OCI-LY7 (cell line): ENCODE results near the gene PPP1R37. TPM values are rescaled to one million over a fixed set of nuclear protein-coding genes. Genes with fewer than 3 reads are reported as not detected.

Source experiments
- BruUV-seq: library from RNA; stranded (reverse); fragments of 400-500 nt; replicated peaks from 2 replicates; lab custom pipeline; 2021; lab: Mats Ljungman, UMichigan
- CTCF ChIA-PET: fragments of 300-600 bp; sonication (Branson Sonifier 250); formaldehyde crosslinking; loops from one replicate; lab custom pipeline; 2022; ENCODE audit warnings: antibody characterized with exemption; ENCODE audit not compliant: unreplicated experiment; lab: Charles Lee
- POLR2A ChIA-PET: fragments of 300-600 bp; sonication (Branson Sonifier 250); formaldehyde crosslinking; loops from one replicate; lab custom pipeline; 2022; ENCODE audit warnings: antibody characterized with exemption; lab: Charles Lee
- DNase-seq: peaks from one replicate; pipeline ENCODE4 v3.0.0-alpha.2; 2015; ENCODE audit warnings: low spot score
- H2AFZ ChIP-seq: fragments of 200-600 bp; sonication (generic), shearing (Covaris generic); 2 replicates; pipeline ENCODE4 v1.6.1; 2014; ENCODE audit warnings: mild to moderate bottlenecking, antibody characterized with exemption, low read length, moderate library complexity
- H3K27ac ChIP-seq: fragments of 200-600 bp; sonication (generic); 2 replicates; pipeline ENCODE4 v1.5.1; 2014; ENCODE audit warnings: mixed run types, low read depth, mild to moderate bottlenecking, moderate library complexity, low read length, inconsistent platforms; ENCODE audit not compliant: poor library complexity, severe bottlenecking
- H3K36me3 ChIP-seq: fragments of 200-600 bp; sonication (generic); 2 replicates; pipeline ENCODE4 v1.6.1; 2014; ENCODE audit warnings: mild to moderate bottlenecking, antibody characterized with exemption, low read length, moderate library complexity, mixed read lengths; ENCODE audit not compliant: insufficient read depth
- H3K4me1 ChIP-seq: fragments of 200-600 bp; sonication (generic); 2 replicates; pipeline ENCODE4 v1.5.1; 2014; ENCODE audit warnings: mild to moderate bottlenecking, low read length; ENCODE audit not compliant: insufficient read depth, poor library complexity, severe bottlenecking
- H3K4me2 ChIP-seq: fragments of 200-600 bp; sonication (generic); 2 replicates; pipeline ENCODE4 v1.6.1; 2014; ENCODE audit warnings: mild to moderate bottlenecking, low read length
- H3K4me3 ChIP-seq: fragments of 200-600 bp; sonication (generic); 2 replicates; pipeline ENCODE4 v1.5.1; 2014; ENCODE audit warnings: mild to moderate bottlenecking, low read depth, low read length; ENCODE audit not compliant: poor library complexity, severe bottlenecking
- H3K79me2 ChIP-seq: fragments of 200-600 bp; sonication (generic); 2 replicates; pipeline ENCODE4 v1.6.1; 2016; ENCODE audit warnings: low read depth, mild to moderate bottlenecking, low read length, moderate library complexity, mixed read lengths; ENCODE audit not compliant: insufficient read depth
- H3K9me2 ChIP-seq: fragments of 200-600 bp; sonication (generic); 2 replicates; pipeline ENCODE4 v1.6.1; 2016; ENCODE audit warnings: mild to moderate bottlenecking, low read length, mixed read lengths; ENCODE audit not compliant: insufficient read depth
- H3K9me3 ChIP-seq: fragments of 200-600 bp; sonication (generic); 2 replicates; pipeline ENCODE4 v1.6.1; 2014; ENCODE audit warnings: mild to moderate bottlenecking, mixed run types, low read length, mixed read lengths
- H4K20me1 ChIP-seq: fragments of 200-600 bp; sonication (generic); 2 replicates; pipeline ENCODE4 v1.6.1; 2014; ENCODE audit warnings: mild to moderate bottlenecking, antibody characterized with exemption, low read length, moderate library complexity, mixed read lengths; ENCODE audit not compliant: insufficient read depth
- EZH2phosphoT487 ChIP-seq: fragments of 200-600 bp; sonication (generic); IDR thresholded peaks from 2 replicates; pipeline ENCODE4 v1.6.1; 2018; ENCODE audit warnings: low read depth, borderline replicate concordance, mild to moderate bottlenecking, mixed run types, antibody characterized with exemption, low read length, moderate library complexity, mixed read lengths
- intact Hi-C: fragments of 100-400 bp; cut with micrococcal nuclease; formaldehyde crosslinking; loops from one replicate; pipeline ENCODE4 v1.10.0; 2022; ENCODE audit not compliant: unreplicated experiment
- total RNA-seq, 2 experiments: library from RNA; depleted of rRNA in 1 of 2; stranded (reverse); fragments of >200 nt in 1 of 2; shearing (Covaris generic) in 1 of 2; gene quantifications; 2 replicates each; pipeline ENCODE4 v1.2.3, GENCODE V29; 2014 to 2022
- TF ChIP-seq, protein P1 (sequence below): fragments of 200-600 bp; sonication (generic); conservative IDR thresholded peaks from 2 replicates; pipeline ENCODE4 v1.5.1; 2014; ENCODE audit warnings: mild to moderate bottlenecking, antibody characterized with exemption, low read length, moderate library complexity, mixed read lengths

The PPP1R37 gene
- total RNA-seq, 2 experiments from 2014 or later, result 24.7 to 48.6 TPM

DNA sequence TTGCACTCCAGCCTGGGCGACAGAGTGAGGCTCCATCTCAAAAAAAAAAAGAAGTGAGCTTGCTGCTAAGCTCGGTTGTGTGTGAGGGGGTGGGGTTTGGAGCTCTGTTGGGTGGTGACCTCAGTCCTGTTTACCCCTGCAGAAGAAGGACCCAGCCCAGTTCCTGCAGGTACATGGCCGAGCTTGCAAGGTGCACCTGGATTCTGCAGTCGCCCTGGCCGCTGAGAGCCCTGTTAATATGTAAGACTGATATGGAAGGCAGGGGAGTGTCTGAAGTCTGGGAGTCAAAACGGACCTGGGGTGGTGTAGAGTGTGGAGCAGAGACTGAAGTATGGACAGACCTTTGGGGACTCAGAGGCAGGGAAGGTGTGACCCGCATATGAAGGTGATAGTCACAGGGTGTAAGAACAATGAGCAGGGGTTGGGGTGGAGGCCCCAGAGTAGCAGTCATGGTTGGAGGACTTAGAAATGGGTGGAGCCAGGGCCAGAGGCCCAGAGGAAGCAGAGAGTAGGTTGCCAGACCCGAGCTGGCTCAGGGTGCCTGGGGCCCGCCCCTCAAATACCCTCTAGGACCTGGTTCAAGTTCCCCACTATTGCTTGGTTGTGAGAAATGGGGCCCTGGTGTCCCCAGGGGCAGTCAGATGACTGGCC, 40.9 kb upstream of the PPP1R37 start:
- BruUV-seq, result no TSS peak
- POLR2A ChIA-PET, result interaction anchor here (0.6 to 1.3 kb wide), 8 partner anchors 9 to 126 kb away, joined by 3 to 9 read pairs (median 3); partner anchors contain the start of gene CLASRP
- peak overlapping the region; percentile 73 for H3K27ac ChIP-seq

DNA sequence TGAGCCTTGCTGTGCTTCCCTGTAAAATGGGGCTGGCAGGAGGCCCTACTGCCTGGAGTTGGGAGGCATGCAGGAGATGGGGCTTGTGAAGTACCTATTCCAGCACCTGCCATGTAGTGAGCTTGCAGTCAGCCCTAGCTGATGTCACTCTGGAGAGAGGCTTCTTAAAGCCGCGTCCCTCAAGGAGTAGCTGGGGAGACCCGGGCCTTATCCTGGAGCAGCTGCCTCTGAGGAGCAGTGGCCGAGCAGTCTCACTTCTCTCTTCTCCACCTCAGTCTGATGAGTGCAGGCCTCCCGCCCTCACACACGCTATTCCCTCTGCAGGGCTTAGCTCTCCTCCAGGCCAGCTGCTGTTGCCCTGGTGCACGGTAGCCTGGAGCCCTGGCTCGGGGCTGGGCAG, 36.1 kb upstream of the PPP1R37 start:
- Histone ChIP-seq H3K4me3 (no peak overlapping the region), H3K4me2 (no peak overlapping the region), H4K20me1 (0 out of 2 replicates have a peak, but pooled peaks cover 4% of the 10 kb centered on the region), H3K9me2 (no peaks in the 10 kb centered on the region), H3K9me3 (no peaks in the 10 kb centered on the region), H3K36me3 (peaks cover 97% of the 10 kb centered on the region), H3K79me2 (peaks cover 18% of the 10 kb centered on the region), H3K27ac (peak overlapping the region; percentile 43), H3K4me1 (peaks cover 40% of the 10 kb centered on the region), H2AFZ (no peak overlapping the region)
- TF ChIP-seq EZH2phosphoT487, result no peak
- TF ChIP-seq, protein P1, sequence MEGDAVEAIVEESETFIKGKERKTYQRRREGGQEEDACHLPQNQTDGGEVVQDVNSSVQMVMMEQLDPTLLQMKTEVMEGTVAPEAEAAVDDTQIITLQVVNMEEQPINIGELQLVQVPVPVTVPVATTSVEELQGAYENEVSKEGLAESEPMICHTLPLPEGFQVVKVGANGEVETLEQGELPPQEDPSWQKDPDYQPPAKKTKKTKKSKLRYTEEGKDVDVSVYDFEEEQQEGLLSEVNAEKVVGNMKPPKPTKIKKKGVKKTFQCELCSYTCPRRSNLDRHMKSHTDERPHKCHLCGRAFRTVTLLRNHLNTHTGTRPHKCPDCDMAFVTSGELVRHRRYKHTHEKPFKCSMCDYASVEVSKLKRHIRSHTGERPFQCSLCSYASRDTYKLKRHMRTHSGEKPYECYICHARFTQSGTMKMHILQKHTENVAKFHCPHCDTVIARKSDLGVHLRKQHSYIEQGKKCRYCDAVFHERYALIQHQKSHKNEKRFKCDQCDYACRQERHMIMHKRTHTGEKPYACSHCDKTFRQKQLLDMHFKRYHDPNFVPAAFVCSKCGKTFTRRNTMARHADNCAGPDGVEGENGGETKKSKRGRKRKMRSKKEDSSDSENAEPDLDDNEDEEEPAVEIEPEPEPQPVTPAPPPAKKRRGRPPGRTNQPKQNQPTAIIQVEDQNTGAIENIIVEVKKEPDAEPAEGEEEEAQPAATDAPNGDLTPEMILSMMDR, result no peak
- DNase-seq, result peak; percentile 44
- BruUV-seq, result no TSS peak
- ChIA-PET POLR2A (interaction anchor here (1.0 kb wide), 1 partner anchor 9 kb away, joined by 3 read pairs; no protein-coding TSS in a partner anchor), CTCF (interaction anchor here (0.9 kb wide), 1 partner anchor 50 kb away, joined by 3 read pairs; no protein-coding TSS in a partner anchor)
- intact Hi-C loops, result no loop called here

More for the DNA sequence above, 40.9 kb upstream of the PPP1R37 start:
- Histone ChIP-seq H3K9me3 (no peaks in the 10 kb centered on the region), H3K9me2 (no peaks in the 10 kb centered on the region), H3K36me3 (peaks cover 84% of the 10 kb centered on the region), H4K20me1 (0 out of 2 replicates have a peak, but pooled peaks cover 4% of the 10 kb centered on the region), H3K4me1 (peaks cover 64% of the 10 kb centered on the region), H3K4me3 (peak overlapping the region; percentile 19), H3K79me2 (peaks cover 62% of the 10 kb centered on the region), H3K4me2 (peak overlapping the region; percentile 69), H2AFZ (no peak overlapping the region)
- no peak for TF ChIP-seq EZH2phosphoT487
- TF ChIP-seq, protein P1, result no peak
- peak; percentile 74 for DNase-seq
- CTCF ChIA-PET, result interaction anchor here (0.8 to 1.0 kb wide), 2 partner anchors 10 to 51 kb away, joined by 3 read pairs; partner anchors contain the start of gene RELB
- intact Hi-C loops, result no loop called here
